Neutrophil (primary cell): ENCODE data around the gene RAC3.

Experiments used
- H3K27ac ChIP-seq: fragments of 200-600 bp; sonication (generic); 2 replicates; pipeline ENCODE4 v1.5.1; 2016; ENCODE audit warnings: mild to moderate bottlenecking, moderate library complexity
- H3K27me3 ChIP-seq: fragments of 200-600 bp; sonication (generic); 2 replicates; pipeline ENCODE4 v1.6.0; 2016; ENCODE audit warnings: mild to moderate bottlenecking
- H3K36me3 ChIP-seq: fragments of 200-600 bp; sonication (generic); 2 replicates; pipeline ENCODE4 v1.5.1; 2017
- H3K4me1 ChIP-seq, 2 experiments: fragments of 200-600 bp in 1 of 2; sonication (generic) in 1 of 2; 1 replicate in 1 of 2; 2 replicates in 1 of 2; pipeline versions ENCODE4 v1.5.1 to v1.6.1; 2013 to 2016; ENCODE audit warnings: low read depth in 1 of 2, low read length in 1 of 2, mild to moderate bottlenecking in 1 of 2, moderate library complexity in 1 of 2; ENCODE audit not compliant: control insufficient read depth in 1 of 2, insufficient read depth in 1 of 2
- H3K4me3 ChIP-seq, 2 experiments: fragments of 200-600 bp in 1 of 2; sonication (generic) in 1 of 2; 1 replicate in 1 of 2; 2 replicates in 1 of 2; pipeline ENCODE4 v1.5.1; 2013 to 2016; ENCODE audit warnings: low read depth in 1 of 2, low read length in 1 of 2, mild to moderate bottlenecking in 1 of 2, moderate library complexity in 1 of 2
- H3K9me3 ChIP-seq: fragments of 200-600 bp; sonication (generic); 2 replicates; pipeline ENCODE4 v1.5.1; 2016
- CTCF ChIP-seq: fragments of 200-600 bp; sonication (generic); IDR thresholded peaks from 2 replicates; pipeline ENCODE4 v1.5.1; 2016; ENCODE audit warnings: antibody characterized with exemption

Gene RAC3

GRCh38 chr17:82070611-82071010 lies 39.1 kb downstream of the RAC3 start:
- H3K4me3 ChIP-seq: no peak overlapping the region
- H3K27me3 ChIP-seq: peaks cover 3% of the 10 kb centered on the region
- H3K36me3 ChIP-seq: no peaks in the 10 kb centered on the region
- no peaks in the 10 kb centered on the region for H3K9me3 ChIP-seq
- no peak for TF ChIP-seq CTCF
- H3K27ac ChIP-seq: no peak overlapping the region
- peaks cover 4% of the 10 kb centered on the region in 2 experiments for H3K4me1 ChIP-seq

- H3K4me3 ChIP-seq: no peak overlapping the region
- no peak overlapping the region for H3K27ac ChIP-seq
- TF ChIP-seq CTCF: no peak
- no peaks in the 10 kb centered on the region for H3K9me3 ChIP-seq
- peaks cover 3% of the 10 kb centered on the region for H3K27me3 ChIP-seq
- H3K36me3 ChIP-seq: no peaks in the 10 kb centered on the region
- H3K4me1 ChIP-seq: no peaks in the 10 kb centered on the region
Observed at GRCh38 chr17:82072827-82073226, 41.3 kb downstream of the RAC3 start.

- TF ChIP-seq CTCF: no peak
- no peak overlapping the region for H3K27ac ChIP-seq
- no peaks in the 10 kb centered on the region for H3K9me3 ChIP-seq
- H3K36me3 ChIP-seq: no peaks in the 10 kb centered on the region
- no peak overlapping the region for H3K4me3 ChIP-seq
- peaks cover 3% of the 10 kb centered on the region for H3K27me3 ChIP-seq
- H3K4me1 ChIP-seq: no peaks in the 10 kb centered on the region
Observed at GRCh38 chr17:82073446-82073845, 42.0 kb downstream of the RAC3 start.

- Histone ChIP-seq H3K27ac (no peak overlapping the region), H3K36me3 (peaks cover 8% of the 10 kb centered on the region), H3K4me1 (no peaks in the 10 kb centered on the region), H3K9me3 (no peaks in the 10 kb centered on the region), H3K4me3 (no peak overlapping the region), H3K27me3 (no peaks in the 10 kb centered on the region)
- no peak for TF ChIP-seq CTCF
Observed at GRCh38 chr17:82076018-82076784, 44.7 kb downstream of the RAC3 start.

GRCh38 chr17:82076785-82077591 lies 45.5 kb downstream of the RAC3 start:
- no peaks in the 10 kb centered on the region for H3K4me1 ChIP-seq
- no peak overlapping the region for H3K27ac ChIP-seq
- H3K4me3 ChIP-seq: no peak overlapping the region
- H3K36me3 ChIP-seq: peaks cover 11% of the 10 kb centered on the region
- no peaks in the 10 kb centered on the region for H3K27me3 ChIP-seq
- H3K9me3 ChIP-seq: no peaks in the 10 kb centered on the region
- TF ChIP-seq CTCF: no peak
